Measurements from ENCODE around the gene CCDC24.

CCDC24 gene

DNA sequence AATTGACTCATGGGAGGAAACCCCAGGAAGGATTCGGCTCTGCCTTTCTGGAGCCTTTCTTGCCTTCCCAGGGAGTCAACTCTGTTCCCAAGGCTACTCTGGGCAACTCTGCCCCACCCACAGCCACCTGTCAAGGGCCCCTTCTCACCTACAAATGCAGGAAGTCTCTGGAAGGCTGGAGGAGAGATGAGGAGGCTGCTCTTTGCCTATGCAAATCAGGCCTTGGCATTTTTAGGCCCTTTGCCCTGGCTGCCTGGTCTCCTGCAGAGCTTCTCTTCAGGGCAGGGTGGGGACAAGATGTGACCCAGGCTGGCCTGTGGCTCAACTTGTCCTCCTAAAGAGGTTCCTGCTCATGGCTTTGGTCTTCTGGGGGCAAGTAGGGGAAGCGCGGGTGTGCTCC is 34.4 kb downstream of the CCDC24 start:
- no peak for DNase-seq (ENCODE audit: low read depth)

DNA sequence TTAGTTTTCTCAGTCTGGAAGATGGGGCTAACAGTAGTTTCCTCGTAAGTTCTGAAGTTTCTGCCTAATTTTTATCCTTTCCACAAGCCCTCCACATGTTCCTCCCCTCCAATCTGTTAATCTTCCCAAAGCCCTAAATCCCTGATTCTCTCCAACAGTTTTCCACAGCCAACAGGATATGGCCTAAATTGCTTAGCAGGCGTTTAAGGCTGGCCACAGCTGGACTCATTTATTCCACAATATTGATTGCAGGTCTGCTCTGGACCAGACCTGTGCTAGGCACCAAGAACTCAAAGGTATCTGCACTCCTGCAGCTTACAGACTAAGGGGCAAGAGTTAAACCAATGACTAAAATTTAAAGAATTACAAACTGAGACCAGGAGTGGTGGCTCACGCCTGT is 35.9 kb downstream of the CCDC24 start:
- DNase-seq (ENCODE audit: low read depth): no peak

DNA sequence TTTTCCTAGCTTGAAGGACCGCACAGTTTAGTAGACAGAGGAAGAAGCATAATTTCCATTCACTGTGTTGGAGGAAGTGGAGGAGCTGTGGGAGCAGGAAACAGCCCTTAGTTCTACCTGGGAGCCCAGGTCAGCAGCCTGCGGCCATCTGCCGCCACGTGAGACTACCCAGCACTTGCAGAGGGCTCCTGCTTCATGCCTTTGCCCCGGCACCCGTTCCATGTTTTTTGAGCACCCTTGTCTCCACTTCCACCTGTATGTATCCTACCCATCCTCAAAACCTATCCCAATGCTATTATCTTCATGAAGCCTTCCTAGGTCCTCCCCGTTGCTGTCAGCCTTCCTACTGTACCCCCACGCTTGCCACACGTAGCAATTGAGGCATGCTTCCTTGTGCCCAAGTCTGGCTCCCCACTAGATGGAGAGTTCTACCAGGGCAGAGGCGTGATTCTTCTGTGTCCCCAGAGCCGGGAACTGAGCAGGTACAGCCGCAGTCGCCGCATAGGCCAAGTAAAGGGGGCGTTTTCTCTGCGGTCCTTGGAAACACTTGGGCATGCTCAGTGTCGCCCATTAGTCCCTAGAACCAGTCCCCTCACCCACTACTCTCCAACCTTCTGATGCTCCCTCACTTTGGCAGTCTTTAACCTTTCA is 38.0 kb downstream of the CCDC24 start:
- no peak for DNase-seq (ENCODE audit: low read depth)

DNA sequence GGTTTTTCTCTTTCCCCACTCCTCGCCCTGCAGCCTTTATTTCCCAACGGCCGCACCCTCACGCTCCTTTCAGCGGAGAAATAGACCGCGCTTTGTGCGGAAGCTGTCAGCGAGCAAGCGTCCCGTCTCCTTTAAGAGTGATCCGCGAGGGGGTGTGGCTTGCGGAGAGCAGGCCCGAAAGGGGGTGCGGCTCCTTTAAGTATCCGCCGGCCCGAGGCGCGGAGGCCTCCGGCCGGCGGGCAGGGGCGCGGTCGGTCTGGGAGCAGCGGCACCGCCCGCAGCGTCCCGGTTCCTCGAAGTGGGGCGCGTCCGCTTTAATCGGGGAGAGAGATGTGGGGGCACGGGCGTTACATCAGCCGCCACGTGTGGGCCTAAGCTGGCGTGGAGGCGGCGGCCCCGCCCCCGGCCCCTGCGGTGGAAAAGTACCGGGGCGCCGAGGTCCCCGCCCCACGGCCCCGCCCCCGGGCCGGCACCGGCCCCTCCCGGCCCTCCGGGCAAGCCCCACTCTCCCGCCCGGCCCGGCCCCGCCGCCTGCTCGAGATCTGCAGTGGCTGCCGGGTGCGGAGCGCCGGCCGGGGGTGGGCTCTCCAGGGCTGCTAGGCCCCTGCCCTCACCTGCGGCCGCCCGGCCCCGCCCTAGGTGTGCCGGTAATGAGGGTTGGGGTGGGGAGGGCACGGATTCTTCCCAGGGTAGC is 38.7 kb downstream of the CCDC24 start:
- peak; percentile 71 for DNase-seq (ENCODE audit: low read depth)

DNA sequence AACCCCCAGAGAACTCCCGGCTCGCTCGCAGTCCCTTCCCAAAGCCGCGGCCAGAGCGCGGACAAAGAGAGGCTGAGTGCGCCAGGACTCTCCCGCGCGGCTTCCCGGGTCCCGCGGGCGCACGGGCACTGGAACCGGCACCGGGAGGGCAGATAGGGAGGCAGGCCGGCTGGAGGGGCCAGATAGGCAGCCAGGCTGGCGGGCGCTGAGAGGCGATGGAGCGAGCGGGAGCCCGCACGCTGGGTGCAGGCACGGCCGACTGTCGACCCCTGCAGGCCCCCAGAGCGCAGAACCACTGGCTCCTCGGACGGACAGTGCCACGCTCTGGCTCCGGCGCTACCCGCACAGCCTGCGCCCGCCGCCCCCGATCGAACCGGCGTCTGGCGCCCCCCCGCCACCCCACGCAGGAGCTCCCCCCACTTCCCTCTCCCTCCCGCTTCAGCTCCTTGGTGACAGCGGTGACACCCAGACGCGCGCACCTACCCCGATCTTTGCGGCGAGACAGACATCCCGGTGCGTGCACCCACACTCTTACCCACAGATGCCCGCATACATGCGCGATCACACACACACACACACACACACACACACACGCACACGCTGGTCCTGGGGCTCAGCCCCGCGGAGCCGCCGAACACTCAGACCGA is 39.3 kb downstream of the CCDC24 start:
- no peak for DNase-seq (ENCODE audit: low read depth)

DNA sequence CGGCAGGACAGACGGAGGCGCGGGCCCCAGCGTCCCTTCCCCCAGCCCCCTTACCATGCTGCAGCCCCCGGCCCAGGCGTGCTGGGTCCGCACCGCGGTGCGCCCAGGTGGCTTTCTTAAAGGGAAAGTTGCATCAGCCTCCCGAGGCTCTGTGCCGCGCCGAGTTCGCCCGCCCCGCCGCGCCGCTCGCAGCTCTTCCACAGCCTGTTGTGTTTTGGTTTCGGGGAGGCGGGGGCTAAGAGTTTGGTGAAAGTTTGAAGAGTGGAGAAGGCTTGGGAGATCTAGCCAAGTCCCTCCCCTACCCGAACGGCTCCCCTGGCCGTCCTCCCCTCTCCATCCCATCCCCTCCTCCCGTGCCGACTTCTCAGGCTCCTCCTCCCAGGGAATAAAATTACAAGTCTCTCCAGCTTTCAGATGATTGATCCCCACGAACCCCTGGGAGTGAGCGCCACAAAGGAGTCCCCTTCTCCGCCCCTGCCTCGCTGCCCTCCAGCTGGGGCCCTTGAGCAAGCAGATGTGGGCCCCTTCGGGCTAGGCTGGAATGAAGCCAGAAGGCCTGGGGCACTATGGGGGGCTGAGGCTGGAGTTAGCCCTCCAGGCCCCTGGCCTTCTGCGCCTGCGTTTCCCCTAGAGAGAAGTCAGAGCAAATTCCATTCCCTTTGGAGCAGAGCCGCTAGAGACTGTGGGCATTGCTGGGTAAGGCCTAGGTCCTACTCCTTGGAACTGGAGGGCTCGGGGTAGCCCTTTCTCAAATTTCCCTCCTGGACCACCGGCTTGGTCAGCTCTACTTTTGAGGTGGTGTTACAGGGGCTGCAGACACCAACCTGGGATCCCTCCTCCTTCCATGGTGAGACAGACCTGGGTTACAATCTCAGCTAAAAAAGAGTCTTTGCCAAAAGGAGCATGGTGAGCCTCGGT is 40.1 kb downstream of the CCDC24 start, which contains the start of gene SLC6A9:
TSS of gene SLC6A9 (minus strand) at position 211 of the 918 bp plus-strand sequence. CDS start 7,185 bp downstream, outside the sequence.
- no peak for DNase-seq (ENCODE audit: low read depth)

DNA sequence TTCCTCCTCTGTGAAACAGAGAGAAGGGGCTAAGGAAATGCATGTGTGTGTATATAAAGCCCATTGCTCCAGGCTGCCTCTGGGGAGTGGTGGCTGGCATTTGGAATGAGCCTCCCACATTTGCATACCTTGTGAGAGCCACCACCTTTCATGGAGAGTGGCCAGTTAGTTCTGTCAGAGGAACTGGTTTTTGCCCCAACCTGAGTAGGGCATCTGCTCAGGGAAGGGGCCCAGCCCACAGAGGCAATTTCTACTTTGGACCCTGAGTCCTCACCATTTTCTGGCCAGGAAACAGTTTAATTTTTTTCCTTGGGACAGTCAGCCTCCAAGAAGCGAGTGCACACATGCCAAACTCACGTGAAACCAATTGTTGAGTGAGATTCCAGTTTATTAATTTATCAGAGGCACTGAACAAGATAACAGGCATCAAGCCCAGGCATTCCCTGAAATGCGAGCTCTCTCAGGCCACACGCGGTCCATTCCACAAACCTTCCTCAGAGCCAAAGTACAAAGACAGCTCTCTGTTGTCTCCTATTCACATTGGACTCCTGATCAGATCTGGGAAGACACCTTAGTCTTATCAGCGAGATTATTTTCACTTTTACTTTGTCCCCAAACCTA is 40.9 kb downstream of the CCDC24 start:
- DNase-seq (ENCODE audit: low read depth): no peak

DNA sequence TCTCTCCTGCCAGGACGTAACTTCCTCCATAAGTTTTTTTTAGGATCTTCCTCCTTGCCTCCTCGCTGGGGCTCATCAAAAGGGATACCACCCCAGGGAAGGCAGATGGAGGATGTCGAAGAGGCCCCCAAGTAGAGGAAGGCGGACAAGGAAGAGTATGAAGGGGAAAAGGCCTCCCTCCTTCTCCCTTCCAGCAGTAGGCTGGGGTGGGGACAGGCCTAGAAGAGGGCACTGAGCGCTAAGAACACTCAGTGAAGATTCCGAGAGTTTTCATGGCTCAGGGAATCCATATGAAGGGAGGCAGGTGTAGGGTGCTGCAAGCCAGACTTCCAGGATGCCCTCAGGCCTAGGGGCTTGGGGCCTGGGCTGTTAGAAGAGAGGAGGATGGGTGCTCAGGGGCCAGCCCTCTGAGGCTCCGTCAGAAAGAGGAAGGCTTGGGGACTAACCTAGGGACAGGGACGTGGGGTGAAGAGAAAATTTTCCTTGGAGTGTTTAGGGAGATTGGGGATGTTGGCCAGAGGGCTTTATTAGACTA is 41.7 kb downstream of the CCDC24 start:
- DNase-seq (ENCODE audit: low read depth): no peak

DNA sequence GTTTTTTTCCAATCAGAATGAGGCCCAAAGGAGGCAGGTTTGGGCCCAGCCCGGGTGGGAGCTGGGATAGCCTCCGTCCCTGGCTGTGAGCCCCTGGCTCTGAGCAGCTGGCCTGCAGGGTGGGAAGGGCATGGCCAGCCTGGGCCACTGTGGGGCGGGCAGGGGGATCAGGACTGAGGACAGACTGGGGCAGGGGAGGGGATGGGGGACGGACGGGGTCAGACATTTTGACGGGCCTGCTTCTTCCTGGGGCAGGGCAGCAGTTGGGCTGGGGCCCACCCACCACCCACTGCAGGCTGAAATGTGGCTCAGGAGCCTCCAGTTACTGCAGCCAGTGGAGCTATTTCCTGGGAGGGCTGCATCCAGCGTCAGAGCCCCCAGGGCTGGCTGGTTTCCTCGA is 42.4 kb downstream of the CCDC24 start:
- DNase-seq (ENCODE audit: low read depth): no peak

DNA sequence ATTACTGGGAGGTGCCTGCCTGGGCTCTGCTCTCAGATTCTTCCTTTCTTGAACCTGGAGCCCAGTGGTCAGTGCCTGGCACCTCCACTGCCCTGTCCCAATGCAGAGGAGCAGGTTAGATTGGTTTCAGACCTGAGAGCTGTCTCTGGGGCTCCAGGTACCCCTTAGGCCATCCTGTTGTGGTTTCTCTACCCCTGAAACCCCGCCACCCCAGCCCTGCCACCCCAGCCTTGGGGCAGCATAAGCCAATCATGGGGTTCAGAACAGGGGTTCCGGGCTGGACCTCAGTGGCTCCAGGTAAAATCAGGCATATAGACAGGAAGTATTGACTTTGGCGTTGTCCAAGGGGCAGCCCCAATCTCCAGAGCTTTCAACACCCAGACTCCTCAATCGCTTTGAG is 43.0 kb downstream of the CCDC24 start:
- DNase-seq (ENCODE audit: low read depth): no peak

DNA sequence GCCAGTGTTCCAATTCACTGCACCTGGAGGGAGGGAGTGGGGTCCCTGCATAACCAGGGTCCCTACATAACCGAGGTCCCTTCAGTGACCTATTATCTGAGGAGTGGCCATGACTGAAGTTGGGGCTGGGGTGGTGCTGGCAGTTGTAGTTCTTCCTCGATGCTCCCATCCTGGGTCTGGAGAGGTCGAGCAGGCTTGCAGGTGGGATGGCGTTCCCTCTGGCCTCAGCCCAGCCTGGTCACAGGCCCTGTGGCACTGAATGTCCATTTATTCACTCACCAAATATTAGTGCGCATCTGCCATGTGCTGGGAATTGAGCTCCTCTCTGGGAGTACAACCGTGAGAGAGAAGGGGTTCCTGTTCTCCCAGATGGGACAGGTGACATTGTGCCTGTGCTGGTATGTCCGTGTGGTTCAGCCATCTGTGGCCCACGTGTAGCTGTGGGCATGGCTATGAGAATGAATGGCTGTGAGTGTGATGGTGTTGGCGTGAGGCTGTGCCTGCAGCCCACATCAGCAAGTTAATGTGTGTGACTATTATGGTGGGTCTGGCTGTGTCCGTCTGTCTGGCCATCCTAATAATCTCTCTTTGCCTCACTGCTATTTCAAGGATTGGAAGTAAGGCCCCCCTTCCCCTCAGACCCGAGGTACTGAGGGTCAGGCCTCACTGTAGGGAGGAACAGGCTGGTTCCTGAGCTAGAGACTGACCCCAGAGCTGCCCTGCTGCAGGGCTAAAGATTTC is 43.7 kb downstream of the CCDC24 start:
- no peak for DNase-seq (ENCODE audit: low read depth)

DNA sequence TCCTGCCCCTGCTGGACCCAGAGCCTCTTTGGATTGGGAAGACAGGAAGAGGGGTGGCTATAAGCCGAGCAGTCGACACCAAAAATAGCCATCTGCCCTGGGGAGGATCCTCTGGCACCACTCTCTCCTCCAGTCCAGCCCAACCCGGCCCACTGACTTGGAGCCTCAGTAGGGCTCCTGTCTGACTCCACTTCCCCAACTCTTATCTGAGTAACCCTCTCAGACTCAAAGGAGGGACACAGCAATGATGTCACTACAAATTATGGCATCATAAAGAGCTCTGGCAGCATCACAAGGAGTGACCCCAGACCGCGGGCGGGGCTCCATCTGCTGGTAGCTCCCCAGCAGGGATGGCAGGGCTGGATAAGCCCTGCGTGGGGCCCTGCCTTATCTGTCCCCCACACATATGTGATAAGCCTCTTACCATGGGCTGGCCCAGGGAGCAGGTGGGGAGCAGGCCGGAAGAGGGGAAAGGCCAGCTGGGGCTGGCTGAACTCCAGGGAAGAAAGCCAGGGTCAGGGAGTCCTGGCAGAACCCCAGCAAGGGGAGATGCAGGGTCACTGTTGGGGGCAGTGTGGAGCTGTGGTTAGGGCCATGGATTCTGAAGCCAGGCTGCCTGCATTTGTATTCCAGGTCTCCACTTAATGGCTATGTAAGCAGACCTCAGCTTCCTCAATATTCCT is 44.5 kb downstream of the CCDC24 start:
- no peak for DNase-seq (ENCODE audit: low read depth)

DNA sequence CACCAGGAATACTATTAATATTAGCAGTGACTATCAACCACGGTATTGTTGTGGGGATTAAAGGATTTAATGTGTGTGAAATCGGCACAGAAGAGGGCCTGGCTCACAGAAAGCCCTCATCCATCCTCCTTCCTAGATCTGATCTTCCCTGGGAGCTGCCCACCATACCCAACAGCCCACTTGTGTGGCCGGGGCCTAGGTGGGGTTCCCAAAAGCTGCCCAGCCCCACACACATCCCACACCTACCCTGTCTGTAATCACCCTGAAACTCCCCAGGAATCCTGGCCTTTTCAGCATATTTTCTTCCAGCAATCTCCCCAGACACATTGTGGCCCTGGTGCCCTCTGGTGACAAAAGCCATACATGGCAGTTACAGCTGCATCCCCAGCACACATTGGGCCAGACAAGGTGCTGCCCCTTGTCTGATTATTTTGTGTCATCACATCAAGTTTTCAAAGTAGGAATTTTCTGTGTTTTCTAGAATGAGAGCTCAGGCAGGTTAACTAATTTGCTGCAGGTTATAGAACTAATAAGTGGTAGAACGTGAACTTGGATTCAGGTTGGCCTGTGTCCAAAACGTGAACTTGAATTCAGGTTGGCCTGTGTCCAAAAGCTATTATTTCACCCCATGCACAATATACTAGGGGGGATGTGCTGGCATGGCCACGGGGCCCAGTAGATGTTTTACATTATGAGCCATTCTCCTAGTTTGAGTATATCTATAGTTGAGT is 45.2 kb downstream of the CCDC24 start:
- DNase-seq (ENCODE audit: low read depth): peak; percentile 58

DNA sequence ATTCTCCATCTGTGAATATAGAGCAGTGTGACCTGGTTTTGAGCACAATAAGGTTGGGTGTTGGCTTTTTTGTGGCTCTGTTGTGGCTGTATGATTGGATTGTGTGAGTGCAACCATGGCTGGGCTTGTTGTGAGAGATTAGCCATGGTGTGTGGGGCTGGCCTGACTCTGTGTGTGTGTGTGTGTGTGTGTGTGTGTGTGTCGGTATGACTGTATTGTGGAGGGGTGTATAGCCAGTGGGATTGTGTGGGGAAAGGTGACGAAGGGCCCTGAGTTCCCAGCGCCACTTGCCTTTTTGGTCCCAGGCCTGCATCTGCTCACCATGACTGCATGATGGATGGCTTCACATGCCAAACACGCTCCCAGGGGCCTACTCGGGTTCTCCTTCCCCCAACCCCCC is 45.8 kb downstream of the CCDC24 start:
- DNase-seq (ENCODE audit: low read depth): no peak

DNA sequence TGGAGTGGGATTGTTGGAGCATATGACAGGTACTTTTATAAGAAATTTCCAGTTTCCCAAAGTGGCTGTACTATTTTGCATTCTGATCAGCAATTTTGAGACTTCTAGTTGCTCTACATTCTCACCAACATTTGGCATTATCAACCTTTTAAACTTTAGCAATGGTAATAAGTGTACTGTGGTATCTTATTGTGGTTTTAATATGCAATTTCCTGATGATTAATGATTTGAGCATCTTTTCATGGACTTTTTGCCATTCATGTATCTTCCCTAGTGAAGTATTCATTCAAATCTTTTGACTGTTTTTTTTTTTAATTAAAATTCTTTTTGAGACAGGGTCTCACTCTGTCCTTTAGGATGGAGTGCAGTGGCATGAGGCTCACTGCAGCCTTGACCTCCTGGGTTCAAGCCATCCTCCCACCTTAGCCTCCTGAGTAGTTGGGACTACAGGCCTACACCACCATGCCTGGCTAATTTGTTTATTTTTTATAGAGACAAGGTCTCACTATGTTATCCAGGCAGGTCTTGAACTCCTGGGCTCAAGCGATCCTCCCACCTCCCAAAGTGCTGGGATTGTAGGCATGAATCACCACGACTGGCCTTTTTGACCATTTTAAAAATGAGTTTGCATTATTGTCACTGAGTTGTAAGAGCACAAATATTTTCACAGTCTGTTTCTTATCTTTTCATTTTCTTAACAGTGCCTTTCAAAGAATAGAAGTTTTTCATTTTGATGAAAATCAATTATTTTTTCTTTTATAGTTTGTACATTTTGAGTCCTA is 47.7 kb downstream of the CCDC24 start:
- DNase-seq (ENCODE audit: low read depth): no peak

DNA sequence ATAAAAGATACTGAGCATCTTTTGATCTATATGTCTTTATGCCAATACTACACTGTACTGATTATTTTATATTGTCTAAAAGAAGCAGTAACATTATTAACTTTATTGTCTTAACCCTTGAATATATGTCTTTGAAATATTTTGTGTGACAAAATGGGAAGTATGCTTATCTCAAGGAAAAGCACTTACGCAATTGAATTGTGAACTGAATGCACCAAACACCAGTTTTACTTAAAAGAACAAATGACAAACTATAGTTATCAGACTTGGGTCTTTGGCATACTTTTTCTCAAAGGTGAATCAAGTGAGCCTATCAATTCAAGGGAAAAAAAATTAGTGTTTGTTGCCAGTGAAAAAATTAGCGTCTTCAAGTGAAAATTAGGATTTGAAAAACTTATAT is 49.0 kb downstream of the CCDC24 start:
- DNase-seq (ENCODE audit: low read depth): no peak

DNA sequence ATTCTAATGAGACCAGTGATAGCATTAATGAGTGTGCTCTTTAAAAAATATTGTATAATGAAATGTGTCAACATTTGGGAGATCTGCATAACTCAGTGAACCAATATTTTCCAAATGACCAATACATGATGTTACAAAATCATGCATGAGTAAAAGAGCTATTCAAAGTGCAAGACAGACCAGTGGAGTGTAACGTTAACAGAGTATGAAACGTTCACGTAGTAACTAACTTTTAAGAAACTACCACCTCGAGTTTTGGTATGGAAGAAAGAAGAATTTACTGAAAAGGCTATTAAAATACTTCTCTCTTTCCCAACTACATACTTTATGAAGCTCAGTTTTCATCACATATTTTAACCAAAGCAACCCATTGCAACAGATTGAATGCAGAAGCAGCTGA is 49.4 kb downstream of the CCDC24 start:
- no peak for DNase-seq (ENCODE audit: low read depth)

DNA sequence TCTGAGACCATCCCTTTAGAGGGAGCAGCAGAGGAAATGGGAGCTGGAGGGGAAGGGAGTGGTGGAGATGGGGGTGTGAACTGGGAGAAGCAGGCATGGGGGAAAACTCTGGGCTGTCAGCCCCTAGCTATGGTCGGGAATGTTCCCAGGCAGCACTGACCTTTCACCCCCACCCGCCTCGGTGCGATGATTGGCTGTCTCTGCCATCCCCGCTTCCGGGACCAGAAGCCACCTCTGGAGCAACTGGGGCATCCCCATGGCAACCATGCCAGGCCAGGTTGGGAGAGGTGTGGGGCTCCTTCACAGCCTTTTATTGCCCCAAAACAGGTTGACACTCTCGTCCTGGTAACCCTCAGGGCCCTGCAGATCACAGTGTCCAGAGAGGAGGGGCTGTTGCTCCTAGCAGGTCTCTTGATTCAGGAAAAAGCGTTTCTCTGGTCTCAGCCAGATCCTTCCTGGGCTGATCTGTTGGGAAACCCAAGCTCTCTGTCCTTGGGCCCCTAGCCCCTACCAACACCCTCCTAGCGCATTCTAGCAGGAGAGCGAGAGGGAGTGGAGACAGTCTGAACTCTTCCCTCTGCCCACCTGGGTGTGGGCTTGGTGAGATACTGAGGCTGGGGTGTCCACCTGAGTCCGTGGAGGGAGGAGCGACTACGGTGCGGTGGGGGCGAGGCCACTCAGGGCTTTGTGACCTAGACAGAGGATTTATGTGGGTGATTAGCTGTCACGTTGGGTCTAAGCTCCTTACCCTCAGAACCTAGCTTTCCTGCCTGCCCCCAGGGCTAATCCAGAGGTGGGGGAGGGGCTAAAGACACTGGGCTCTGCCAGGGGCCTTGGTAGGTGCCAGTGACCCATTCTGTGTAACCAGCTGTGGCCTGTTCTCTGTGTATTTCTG is 52.0 kb downstream of the CCDC24 start:
- DNase-seq (ENCODE audit: low read depth): no peak

All from HS-27A (cell line).